Neural cell (in vitro differentiated cells): ENCODE data around the gene TMEM132C. TPM values are rescaled to one million over a fixed set of nuclear protein-coding genes. Genes with fewer than 3 reads are reported as not detected.

ENCODE experiments used
- H2AFZ ChIP-seq: fragments of 200-600, 300-800 bp; sonication (generic), shearing (Covaris generic); 2 replicates; pipeline ENCODE4 v1.6.0; 2014; ENCODE audit warnings: low read depth, mild to moderate bottlenecking, antibody characterized with exemption, low read length, moderate library complexity
- H3F3A ChIP-seq: fragments of 200-600 bp; shearing (Covaris generic); 2 replicates; pipeline ENCODE4 v1.6.1; 2016; ENCODE audit warnings: mild to moderate bottlenecking, moderate library complexity, mixed read lengths, antibody characterized with exemption, low read length; ENCODE audit not compliant: insufficient read depth, poor library complexity, severe bottlenecking
- H3K27ac ChIP-seq: fragments of 200-600, 300-800 bp; sonication (generic), shearing (Covaris generic); 2 replicates; pipeline ENCODE4 v1.5.1; 2014; ENCODE audit warnings: mild to moderate bottlenecking, low read length, moderate library complexity
- H3K27me3 ChIP-seq: fragments of 300-800, 200-600 bp; sonication (generic), shearing (Covaris generic); 2 replicates; pipeline ENCODE4 v1.6.0; 2014; ENCODE audit warnings: mild to moderate bottlenecking, low read depth, low read length, moderate library complexity; ENCODE audit not compliant: insufficient read depth
- H3K36me3 ChIP-seq: fragments of 300-800, 200-600 bp; sonication (generic), shearing (Covaris generic); 2 replicates; pipeline ENCODE4 v1.5.1; 2014; ENCODE audit warnings: mild to moderate bottlenecking, antibody characterized with exemption, low read length, moderate library complexity; ENCODE audit not compliant: insufficient read depth
- H3K4me2 ChIP-seq: fragments of 300-800, 200-600 bp; sonication (generic), shearing (Covaris generic); 2 replicates; pipeline ENCODE4 v1.6.0; 2014; ENCODE audit warnings: mild to moderate bottlenecking, low read length
- H3K4me3 ChIP-seq: fragments of 300-800, 200-600 bp; sonication (generic), shearing (Covaris generic); 2 replicates; pipeline ENCODE4 v1.5.1; 2014; ENCODE audit warnings: mild to moderate bottlenecking, low read length, moderate library complexity
- H3K79me2 ChIP-seq: fragments of 200-600 bp; shearing (Covaris generic); replicated peaks from 2 replicates; pipeline ENCODE4 v1.6.0; 2014; ENCODE audit warnings: mild to moderate bottlenecking, low read length, moderate library complexity; ENCODE audit not compliant: insufficient read depth
- H3K9ac ChIP-seq: fragments of 300-800, 200-600 bp; sonication (generic), shearing (Covaris generic); 2 replicates; pipeline ENCODE4 v1.6.1; 2016; ENCODE audit warnings: mild to moderate bottlenecking, low read length, mixed read lengths
- H3K9me2 ChIP-seq: fragments of 200-600 bp; shearing (Covaris generic); 2 replicates; pipeline ENCODE4 v1.6.1; 2016; ENCODE audit warnings: mild to moderate bottlenecking, low read length, mixed read lengths; ENCODE audit not compliant: insufficient read depth
- H3K9me3 ChIP-seq: fragments of 200-600, 300-800 bp; sonication (generic), shearing (Covaris generic); 2 replicates; pipeline ENCODE4 v1.6.1; 2016; ENCODE audit warnings: mild to moderate bottlenecking, mixed run types, low read length, moderate library complexity, mixed read lengths
- H4K20me1 ChIP-seq: fragments of 200-600 bp; shearing (Covaris generic); 2 replicates; pipeline ENCODE4 v1.6.1; 2016; ENCODE audit warnings: mild to moderate bottlenecking, mixed run types; ENCODE audit not compliant: insufficient read depth
- EP300 ChIP-seq: fragments of 450-650 bp; conservative IDR thresholded peaks from 2 replicates; pipeline ENCODE4 v1.6.1; 2014; ENCODE audit warnings: antibody characterized with exemption, mild to moderate bottlenecking, moderate library complexity; ENCODE audit not compliant: poor library complexity, severe bottlenecking
- EZH2 ChIP-seq: fragments of 200-600, 300-800 bp; shearing (Covaris generic), sonication (generic); IDR thresholded peaks from 2 replicates; pipeline ENCODE4 v1.6.1; 2014; ENCODE audit warnings: antibody characterized with exemption, low read length, borderline replicate concordance, mild to moderate bottlenecking; ENCODE audit not compliant: insufficient read depth, poor library complexity, severe bottlenecking
- MXI1 ChIP-seq: fragments of 450-650 bp; conservative IDR thresholded peaks from 2 replicates; pipeline ENCODE4 v1.6.1; 2014; ENCODE audit warnings: antibody characterized with exemption, mild to moderate bottlenecking; ENCODE audit not compliant: poor library complexity, severe bottlenecking
- POLR2AphosphoS5 ChIP-seq: IDR thresholded peaks from 2 replicates; pipeline ENCODE4 v1.6.1; 2012
- RAD21 ChIP-seq: fragments of 450-650 bp; conservative IDR thresholded peaks from 2 replicates; pipeline ENCODE4 v1.6.1; 2014; ENCODE audit warnings: antibody characterized with exemption, mild to moderate bottlenecking, moderate library complexity
- SMC3 ChIP-seq: fragments of 450-650 bp; conservative IDR thresholded peaks from 2 replicates; pipeline ENCODE4 v1.6.1; 2014; ENCODE audit warnings: antibody characterized with exemption, mild to moderate bottlenecking, moderate library complexity; ENCODE audit not compliant: poor library complexity
- TAF1 ChIP-seq: IDR thresholded peaks from 2 replicates; pipeline ENCODE4 v1.6.1; 2012; ENCODE audit warnings: low read depth
- polyA plus RNA-seq: library from polyadenylated mRNA; depleted of rRNA; stranded (reverse); fragments of >200 nt; gene quantifications from 2 replicates; pipeline ENCODE4 v1.2.3, GENCODE V29; 2014
- TF ChIP-seq, protein P1 (sequence below): IDR thresholded peaks from 2 replicates; pipeline ENCODE4 v1.6.1; 2012; ENCODE audit warnings: borderline replicate concordance
- TF ChIP-seq, protein P2 (sequence below): fragments of 450-650 bp; IDR thresholded peaks from 2 replicates; pipeline ENCODE4 v1.5.1; 2014; ENCODE audit warnings: antibody characterized with exemption, mild to moderate bottlenecking, moderate library complexity; ENCODE audit not compliant: poor library complexity, severe bottlenecking

TMEM132C gene
- polyA plus RNA-seq, 1 donor from 2014 or later, result 0.06 TPM

DNA sequence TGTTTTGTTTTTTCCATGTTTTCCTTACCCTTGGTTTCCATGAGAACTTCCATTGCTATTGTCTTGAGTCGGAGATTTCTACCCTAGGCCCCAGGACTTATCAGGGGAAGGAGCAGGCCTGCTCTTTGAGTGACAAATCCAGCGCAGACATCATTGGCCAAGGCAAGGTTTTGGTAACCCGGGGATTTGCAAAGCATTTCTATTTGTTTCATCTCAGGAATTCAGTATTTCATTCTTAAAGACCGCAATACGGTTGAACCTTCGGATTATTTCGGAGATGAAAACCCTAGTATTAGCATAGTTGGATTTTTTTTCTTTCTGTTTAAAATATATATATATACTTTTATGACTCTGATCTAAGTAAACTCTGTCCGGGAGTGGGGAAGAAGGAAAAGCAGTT is 62.0 kb downstream of the TMEM132C start:
- Histone ChIP-seq H4K20me1 (no peaks in the 10 kb centered on the region), H3K79me2 (no peaks in the 10 kb centered on the region), H3K4me2 (no peak overlapping the region), H3K9me2 (no peaks in the 10 kb centered on the region), H3K27ac (no peak overlapping the region), H3K27me3 (no peaks in the 10 kb centered on the region), H2AFZ (no peak overlapping the region), H3K4me3 (no peak overlapping the region), H3K36me3 (no peaks in the 10 kb centered on the region), H3K9me3 (no peaks in the 10 kb centered on the region), H3F3A (no peaks in the 10 kb centered on the region), H3K9ac (no peak overlapping the region)
- TF ChIP-seq EZH2 (no peak), MXI1 (no peak), RAD21 (no peak), TAF1 (no peak), POLR2AphosphoS5 (no peak)
- TF ChIP-seq, protein P1, sequence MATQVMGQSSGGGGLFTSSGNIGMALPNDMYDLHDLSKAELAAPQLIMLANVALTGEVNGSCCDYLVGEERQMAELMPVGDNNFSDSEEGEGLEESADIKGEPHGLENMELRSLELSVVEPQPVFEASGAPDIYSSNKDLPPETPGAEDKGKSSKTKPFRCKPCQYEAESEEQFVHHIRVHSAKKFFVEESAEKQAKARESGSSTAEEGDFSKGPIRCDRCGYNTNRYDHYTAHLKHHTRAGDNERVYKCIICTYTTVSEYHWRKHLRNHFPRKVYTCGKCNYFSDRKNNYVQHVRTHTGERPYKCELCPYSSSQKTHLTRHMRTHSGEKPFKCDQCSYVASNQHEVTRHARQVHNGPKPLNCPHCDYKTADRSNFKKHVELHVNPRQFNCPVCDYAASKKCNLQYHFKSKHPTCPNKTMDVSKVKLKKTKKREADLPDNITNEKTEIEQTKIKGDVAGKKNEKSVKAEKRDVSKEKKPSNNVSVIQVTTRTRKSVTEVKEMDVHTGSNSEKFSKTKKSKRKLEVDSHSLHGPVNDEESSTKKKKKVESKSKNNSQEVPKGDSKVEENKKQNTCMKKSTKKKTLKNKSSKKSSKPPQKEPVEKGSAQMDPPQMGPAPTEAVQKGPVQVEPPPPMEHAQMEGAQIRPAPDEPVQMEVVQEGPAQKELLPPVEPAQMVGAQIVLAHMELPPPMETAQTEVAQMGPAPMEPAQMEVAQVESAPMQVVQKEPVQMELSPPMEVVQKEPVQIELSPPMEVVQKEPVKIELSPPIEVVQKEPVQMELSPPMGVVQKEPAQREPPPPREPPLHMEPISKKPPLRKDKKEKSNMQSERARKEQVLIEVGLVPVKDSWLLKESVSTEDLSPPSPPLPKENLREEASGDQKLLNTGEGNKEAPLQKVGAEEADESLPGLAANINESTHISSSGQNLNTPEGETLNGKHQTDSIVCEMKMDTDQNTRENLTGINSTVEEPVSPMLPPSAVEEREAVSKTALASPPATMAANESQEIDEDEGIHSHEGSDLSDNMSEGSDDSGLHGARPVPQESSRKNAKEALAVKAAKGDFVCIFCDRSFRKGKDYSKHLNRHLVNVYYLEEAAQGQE, result no peak
- TF ChIP-seq, protein P2, sequence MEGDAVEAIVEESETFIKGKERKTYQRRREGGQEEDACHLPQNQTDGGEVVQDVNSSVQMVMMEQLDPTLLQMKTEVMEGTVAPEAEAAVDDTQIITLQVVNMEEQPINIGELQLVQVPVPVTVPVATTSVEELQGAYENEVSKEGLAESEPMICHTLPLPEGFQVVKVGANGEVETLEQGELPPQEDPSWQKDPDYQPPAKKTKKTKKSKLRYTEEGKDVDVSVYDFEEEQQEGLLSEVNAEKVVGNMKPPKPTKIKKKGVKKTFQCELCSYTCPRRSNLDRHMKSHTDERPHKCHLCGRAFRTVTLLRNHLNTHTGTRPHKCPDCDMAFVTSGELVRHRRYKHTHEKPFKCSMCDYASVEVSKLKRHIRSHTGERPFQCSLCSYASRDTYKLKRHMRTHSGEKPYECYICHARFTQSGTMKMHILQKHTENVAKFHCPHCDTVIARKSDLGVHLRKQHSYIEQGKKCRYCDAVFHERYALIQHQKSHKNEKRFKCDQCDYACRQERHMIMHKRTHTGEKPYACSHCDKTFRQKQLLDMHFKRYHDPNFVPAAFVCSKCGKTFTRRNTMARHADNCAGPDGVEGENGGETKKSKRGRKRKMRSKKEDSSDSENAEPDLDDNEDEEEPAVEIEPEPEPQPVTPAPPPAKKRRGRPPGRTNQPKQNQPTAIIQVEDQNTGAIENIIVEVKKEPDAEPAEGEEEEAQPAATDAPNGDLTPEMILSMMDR, result no peak

DNA sequence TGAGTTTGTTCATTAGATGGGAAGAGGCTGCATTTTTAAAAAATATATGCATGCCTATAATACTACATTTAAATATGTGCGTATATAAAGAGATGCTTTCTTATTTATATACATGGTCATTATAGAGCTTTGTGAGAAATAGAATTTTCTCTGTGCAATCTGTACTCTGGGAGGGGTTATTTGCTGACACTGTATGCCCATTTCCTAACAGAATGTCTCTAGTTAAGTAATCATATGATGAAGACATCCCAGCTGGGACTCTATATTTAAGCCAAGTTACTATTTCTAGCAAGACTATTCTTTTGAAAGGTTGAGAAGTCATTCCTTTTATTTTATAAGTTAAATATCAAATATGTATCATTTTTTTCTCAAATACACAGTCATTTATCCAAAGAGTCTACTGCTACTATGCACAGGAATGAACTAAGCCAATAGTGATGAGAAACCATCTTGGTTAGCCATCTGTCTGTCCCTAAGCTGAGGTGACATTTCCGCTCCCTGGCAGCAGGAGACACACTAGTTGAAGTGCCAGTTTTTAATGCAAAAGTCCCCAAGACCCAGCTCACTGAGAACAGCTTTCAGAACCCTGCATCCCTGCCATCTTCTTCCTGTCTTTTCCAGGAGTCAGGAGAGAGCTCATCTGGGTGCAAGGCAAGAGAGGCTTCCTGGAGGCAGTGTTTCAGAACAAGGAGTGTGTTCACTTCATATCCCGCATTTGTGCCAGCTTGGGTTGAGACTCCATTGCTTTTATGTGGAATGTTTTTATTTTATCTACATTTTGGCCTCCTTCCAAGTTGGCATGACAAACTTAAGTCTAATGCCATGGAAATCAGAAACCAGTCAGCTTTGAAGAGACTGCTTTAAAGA is 69.5 kb downstream of the TMEM132C start:
- Histone ChIP-seq H3F3A (no peaks in the 10 kb centered on the region), H3K79me2 (no peaks in the 10 kb centered on the region), H3K4me3 (no peak overlapping the region), H3K9me2 (no peaks in the 10 kb centered on the region), H4K20me1 (no peaks in the 10 kb centered on the region), H3K27ac (no peak overlapping the region), H3K36me3 (no peaks in the 10 kb centered on the region), H3K9me3 (no peaks in the 10 kb centered on the region), H3K9ac (no peak overlapping the region), H3K4me2 (no peak overlapping the region), H3K27me3 (peaks cover 37% of the 10 kb centered on the region), H2AFZ (no peak overlapping the region)
- TF ChIP-seq RAD21 (no peak), POLR2AphosphoS5 (no peak), SMC3 (no peak), MXI1 (no peak), TAF1 (no peak), EZH2 (no peak), EP300 (no peak)
- TF ChIP-seq, protein P2, result no peak
- TF ChIP-seq, protein P1, result no peak
